Endothelial cell of umbilical vein (primary cell): Measurements from ENCODE around the gene FAM209B. TPM values are rescaled to one million over a fixed set of nuclear protein-coding genes. Genes with fewer than 3 reads are reported as not detected.

Experiments
- BruUV-seq: library from RNA; stranded (reverse); fragments of 400-500 nt; replicated peaks from 2 replicates; lab custom pipeline; 2021; lab: Mats Ljungman, UMichigan
- CTCF ChIA-PET: fragments of 300-600, 350-600 bp; sonication (Branson Sonifier 250); formaldehyde crosslinking; loops from one replicate; lab custom pipeline; 2021; ENCODE audit warnings: antibody characterized with exemption, inconsistent platforms; lab: Charles Lee
- POLR2A ChIA-PET: fragments of 300-600, 350-600 bp; sonication (Branson Sonifier 250); formaldehyde crosslinking; loops from one replicate; lab custom pipeline; 2021; ENCODE audit warnings: antibody characterized with exemption, inconsistent platforms; lab: Charles Lee
- DNase-seq: peaks from one replicate; pipeline ENCODE4 v3.0.0-alpha.2; 2011; ENCODE audit warnings: low read depth, low spot score
- FAIRE-seq: peaks from 2 replicates; lab custom pipeline; 2011; peaks lifted over from hg19 to GRCh38; lab: Jason Lieb, UNC
- H2AFZ ChIP-seq: 2 replicates; pipeline ENCODE4 v1.6.0; 2012; ENCODE audit warnings: low read depth, low read length, control low read depth, inconsistent platforms
- H3K27ac ChIP-seq: 2 replicates; pipeline ENCODE4 v1.5.1; 2011; ENCODE audit warnings: low read depth, mild to moderate bottlenecking, control low read depth, low read length, moderate library complexity; ENCODE audit not compliant: insufficient read depth
- H3K27me3 ChIP-seq, 2 experiments: 2 replicates each; pipeline versions ENCODE4 v1.6.0 to v1.6.1; 2011; ENCODE audit warnings: low read length in 2 of 2, mixed read lengths in 1 of 2; ENCODE audit not compliant: control insufficient read depth in 2 of 2, insufficient read depth in 2 of 2
- H3K36me3 ChIP-seq, 2 experiments: 2 replicates in 1 of 2; 3 replicates in 1 of 2; pipeline ENCODE4 v1.5.1; 2011; ENCODE audit warnings: low read length in 2 of 2, mild to moderate bottlenecking in 1 of 2, moderate library complexity in 1 of 2; ENCODE audit not compliant: control insufficient read depth in 2 of 2, insufficient read depth in 2 of 2; ENCODE audit errors: extremely low read depth in 1 of 2
- H3K4me1 ChIP-seq: 3 replicates; pipeline ENCODE4 v1.5.1; 2011; ENCODE audit warnings: mild to moderate bottlenecking, low read length; ENCODE audit not compliant: control insufficient read depth, insufficient read depth; ENCODE audit errors: extremely low read depth
- H3K4me2 ChIP-seq: 2 replicates; pipeline ENCODE4 v1.6.1; 2011; ENCODE audit warnings: low read length, control low read depth, mixed read lengths; ENCODE audit not compliant: insufficient read depth
- H3K4me3 ChIP-seq, 3 experiments: fragments of 200-600 bp in 1 of 3; sonication (generic), shearing (Covaris generic) in 1 of 3; replicated peaks in 1 of 3; 2 replicates each; pipeline ENCODE4 v1.5.1; 2011 to 2016; ENCODE audit warnings: control low read depth in 3 of 3, low read length in 3 of 3, mild to moderate bottlenecking in 2 of 3, inconsistent platforms in 1 of 3, low read depth in 1 of 3, moderate library complexity in 1 of 3; ENCODE audit not compliant: insufficient read depth in 1 of 3
- H3K79me2 ChIP-seq: 2 replicates; pipeline ENCODE4 v1.6.0; 2012; ENCODE audit warnings: low read length, inconsistent platforms; ENCODE audit not compliant: control insufficient read depth, insufficient read depth
- H3K9ac ChIP-seq: replicated peaks from 2 replicates; pipeline ENCODE3; 2011; ENCODE audit warnings: low read length, control low read depth; ENCODE audit not compliant: insufficient read depth; ENCODE audit errors: extremely low read depth
- H3K9me1 ChIP-seq: replicated peaks from 3 replicates; pipeline ENCODE4 v1.6.0; 2011; ENCODE audit warnings: mild to moderate bottlenecking, low read length; ENCODE audit not compliant: control insufficient read depth, insufficient read depth; ENCODE audit errors: extremely low read depth
- H3K9me3 ChIP-seq: replicated peaks from 2 replicates; pipeline ENCODE4 v1.5.1; 2012; ENCODE audit warnings: low read length, inconsistent platforms; ENCODE audit not compliant: control insufficient read depth, insufficient read depth
- H4K20me1 ChIP-seq: replicated peaks from 2 replicates; pipeline ENCODE3; 2011; ENCODE audit warnings: mild to moderate bottlenecking, low read length; ENCODE audit not compliant: control insufficient read depth, insufficient read depth; ENCODE audit errors: extremely low read depth
- EZH2 ChIP-seq: IDR thresholded peaks from 2 replicates; pipeline ENCODE4 v1.6.1; 2012; ENCODE audit warnings: borderline replicate concordance, low read depth, mild to moderate bottlenecking, moderate library complexity, low read length, inconsistent platforms; ENCODE audit not compliant: severe bottlenecking
- FOS ChIP-seq: IDR thresholded peaks from 2 replicates; pipeline ENCODE4 v1.6.1; 2011; ENCODE audit warnings: mild to moderate bottlenecking, low read length, moderate library complexity, borderline replicate concordance; ENCODE audit not compliant: insufficient read depth
- GATA2 ChIP-seq: IDR thresholded peaks from 2 replicates; pipeline ENCODE4 v1.7.0; 2011; ENCODE audit warnings: low read depth, mild to moderate bottlenecking, moderate library complexity, mixed read lengths, low read length; ENCODE audit not compliant: insufficient read length, insufficient read depth
- JUN ChIP-seq: IDR thresholded peaks from 2 replicates; pipeline ENCODE4 v1.6.1; 2011; ENCODE audit warnings: borderline replicate concordance, low read depth; ENCODE audit not compliant: insufficient read length, insufficient read depth
- MAX ChIP-seq: IDR thresholded peaks from 2 replicates; pipeline ENCODE4 v1.6.1; 2011; ENCODE audit not compliant: insufficient read depth, insufficient read length
- MYC ChIP-seq: IDR thresholded peaks from one replicate; pipeline ENCODE4 v1.6.1; 2011; ENCODE audit warnings: mild to moderate bottlenecking, low read depth, low read length
- POLR2A ChIP-seq: IDR thresholded peaks from 2 replicates; pipeline ENCODE4 v1.6.1; 2012; ENCODE audit warnings: low read depth, mild to moderate bottlenecking, control low read depth, low read length
- POLR2AphosphoS5 ChIP-seq: IDR thresholded peaks from 2 replicates; pipeline ENCODE4 v1.6.1; 2012; ENCODE audit warnings: low read depth, mild to moderate bottlenecking, control low read depth, low read length, moderate library complexity; ENCODE audit not compliant: insufficient read depth
- dilution Hi-C: fragments of 300-500 bp; cut with MboI; formaldehyde crosslinking; loops from one replicate; pipeline ENCODE4 v1.15.0; 2019; ENCODE audit warnings: low sequenced_read_pairs; ENCODE audit not compliant: extremely low pct_ligation_motif_present
- intact Hi-C: fragments of 100-400 bp; cut with micrococcal nuclease; formaldehyde crosslinking; loops from one replicate; pipeline ENCODE4 v1.10.0; 2022
- polyA plus RNA-seq, 4 experiments: library from polyadenylated mRNA; depleted of rRNA in 3 of 4; stranded (reverse) in 3 of 4; unstranded in 1 of 4; fragments of >200 nt; gene quantifications; 2 replicates each; pipeline versions ENCODE4 v1.2.1 to v1.2.3, GENCODE V29; 2011 to 2012; ENCODE audit warnings: missing spikeins in 1 of 4
- total RNA-seq: library from RNA; stranded (reverse); gene quantifications from 2 replicates; pipeline ENCODE4 v1.2.3, GENCODE V29; 2021
- TF ChIP-seq, protein P1 (sequence below), 2 donors: IDR thresholded peaks; 1 replicate in 1 of 2; 2 replicates in 1 of 2; pipeline ENCODE4 v1.5.1; 2011; ENCODE audit warnings: low read length in 2 of 2, mild to moderate bottlenecking in 2 of 2, moderate library complexity in 2 of 2, control low read depth in 1 of 2, inconsistent platforms in 1 of 2, low read depth in 1 of 2; ENCODE audit not compliant: insufficient read depth in 1 of 2; ENCODE audit errors: extremely low read depth in 1 of 2

FAM209B gene
- total and polyA plus RNA-seq, 2 donors (not counting 3 experiments of a cell fraction or from before 2014, with no cell fraction given): 0.22 TPM; not detected in 1

DNA sequence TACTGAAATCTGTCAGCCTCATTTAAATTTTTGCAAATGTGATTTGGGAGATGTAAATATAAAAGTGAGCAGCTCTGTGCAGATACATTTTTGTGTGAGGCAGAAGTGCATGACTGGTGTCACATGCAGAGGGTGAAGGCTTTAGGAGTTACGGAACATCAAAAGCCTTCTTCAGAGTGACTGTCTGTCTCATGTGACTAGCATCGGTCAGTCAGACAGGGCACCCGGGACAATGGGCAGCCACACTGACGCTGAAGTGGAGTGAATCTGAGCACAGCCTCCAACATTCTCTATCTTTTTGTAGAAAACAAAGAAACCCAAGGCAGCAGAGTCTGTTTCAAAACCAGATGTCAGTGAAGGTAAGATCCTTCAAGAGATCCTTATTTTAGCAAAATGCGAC, 16.4 kb upstream of the FAM209B start:
- H3K79me2 ChIP-seq: no peaks in the 10 kb centered on the region
- no peaks in the 10 kb centered on the region for H3K9me1 ChIP-seq
- no peaks in the 10 kb centered on the region for H4K20me1 ChIP-seq
- no peak overlapping the region for H3K4me3 ChIP-seq
- no peak overlapping the region for H3K9ac ChIP-seq
- dilution Hi-C loops: no loop called here
- no peaks in the 10 kb centered on the region for H3K27me3 ChIP-seq
- intact Hi-C loops: loop anchor here (1.0 kb wide), 1 partner anchor 116 kb away; no protein-coding TSS in a partner anchor
- no peak for FAIRE-seq
- H3K4me2 ChIP-seq: no peak overlapping the region
- no peaks in the 10 kb centered on the region for H3K4me1 ChIP-seq
- H3K36me3 ChIP-seq: peaks cover 11 to 39% of the 10 kb centered on the region in 2 experiments
- no peak for DNase-seq
- no peak for TF ChIP-seq MYC
- no peak for TF ChIP-seq GATA2
- TF ChIP-seq FOS: no peak
- no peak for TF ChIP-seq MAX
- TF ChIP-seq JUN: no peak
- TF ChIP-seq POLR2AphosphoS5: no peak
- no peak for TF ChIP-seq POLR2A
- TF ChIP-seq EZH2: no peak
- TF ChIP-seq, protein P1, sequence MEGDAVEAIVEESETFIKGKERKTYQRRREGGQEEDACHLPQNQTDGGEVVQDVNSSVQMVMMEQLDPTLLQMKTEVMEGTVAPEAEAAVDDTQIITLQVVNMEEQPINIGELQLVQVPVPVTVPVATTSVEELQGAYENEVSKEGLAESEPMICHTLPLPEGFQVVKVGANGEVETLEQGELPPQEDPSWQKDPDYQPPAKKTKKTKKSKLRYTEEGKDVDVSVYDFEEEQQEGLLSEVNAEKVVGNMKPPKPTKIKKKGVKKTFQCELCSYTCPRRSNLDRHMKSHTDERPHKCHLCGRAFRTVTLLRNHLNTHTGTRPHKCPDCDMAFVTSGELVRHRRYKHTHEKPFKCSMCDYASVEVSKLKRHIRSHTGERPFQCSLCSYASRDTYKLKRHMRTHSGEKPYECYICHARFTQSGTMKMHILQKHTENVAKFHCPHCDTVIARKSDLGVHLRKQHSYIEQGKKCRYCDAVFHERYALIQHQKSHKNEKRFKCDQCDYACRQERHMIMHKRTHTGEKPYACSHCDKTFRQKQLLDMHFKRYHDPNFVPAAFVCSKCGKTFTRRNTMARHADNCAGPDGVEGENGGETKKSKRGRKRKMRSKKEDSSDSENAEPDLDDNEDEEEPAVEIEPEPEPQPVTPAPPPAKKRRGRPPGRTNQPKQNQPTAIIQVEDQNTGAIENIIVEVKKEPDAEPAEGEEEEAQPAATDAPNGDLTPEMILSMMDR (IDR thresholded peaks at IDR 0.05; ENCODE audit: extremely low read depth in 1 of 2, insufficient read depth in 1 of 2, low read depth in 1 of 2, low read length in 2 of 2): no peak
- H2AFZ ChIP-seq: no peak overlapping the region
- ChIA-PET CTCF (interaction anchor here (1.0 to 1.6 kb wide), 2 partner anchors 9 to 11 kb away, joined by 3 to 4 read pairs; partner anchors contain the start of gene FAM209A), POLR2A (no interaction called here)
- no TSS peak for BruUV-seq
- no peaks in the 10 kb centered on the region for H3K9me3 ChIP-seq
- H3K27ac ChIP-seq: no peak overlapping the region
